Spleen (tissue), 7 donors: ENCODE data around the gene KCMF1.

Source experiments
- CTCF ChIP-seq, 11 experiments: fragments of 200-600 bp in 7 of 11; fragments of 450-650 bp in 4 of 11; sonication (generic) in 4 of 11; IDR thresholded peaks in 8 of 11; conservative IDR thresholded peaks in 3 of 11; 1 replicate in 7 of 11; 2 replicates in 4 of 11; pipeline versions ENCODE4 v1.4.0 to v1.8.0; 2016 to 2021; ENCODE audit warnings: antibody characterized with exemption in 11 of 11, inconsistent platforms in 4 of 11, mild to moderate bottlenecking in 1 of 11
- POLR2A ChIP-seq, 3 donors: fragments of 450-650 bp; IDR thresholded peaks; one replicate each; pipeline ENCODE4 v1.5.1; 2017; ENCODE audit warnings: antibody characterized with exemption in 3 of 3, mild to moderate bottlenecking in 1 of 3
- POLR2AphosphoS5 ChIP-seq, 3 donors: sonication (generic); formaldehyde crosslinking; IDR thresholded peaks; one replicate each; pipeline ENCODE4 v1.5.1; 2017; ENCODE audit warnings: antibody characterized with exemption in 3 of 3
- donor health status: DM: no; HTN: no; CAD: no; lungs with moderate emphysema.
- donor health status: DM: no; HTN: no; CAD: no.
- donor health status: DM: no; HTN: no; CAD: no.

- TF ChIP-seq CTCF (IDR thresholded peaks at IDR 0.05 in 8 of 11, conservative IDR thresholded peaks at IDR 0.05 in 3 of 11) (no peak), POLR2A (IDR thresholded peaks at IDR 0.05) (no peak), POLR2AphosphoS5 (IDR thresholded peaks at IDR 0.05) (no peak)
These were observed 94.1 kb downstream of the KCMF1 start for GRCh38 chr2:85064927-85065577.
